GM19099 (cell line): ENCODE measurements around the gene PHKG2.

ENCODE experiments used
- POLR2A ChIP-seq: IDR thresholded peaks from 3 replicates; pipeline ENCODE4 v1.6.1; 2011; ENCODE audit warnings: low read depth; ENCODE audit not compliant: insufficient read length; ENCODE audit errors: extremely low read depth

PHKG2 gene

GRCh38 chr16:30760577-30761426 is 12.6 kb downstream of the PHKG2 start:
- no peak for TF ChIP-seq POLR2A

GRCh38 chr16:30761427-30761927 is 13.3 kb downstream of the PHKG2 start:
- peak; percentile 37 for TF ChIP-seq POLR2A

- peak; percentile 89 for TF ChIP-seq POLR2A
These were observed 14.0 kb downstream of the PHKG2 start, which contains the start of the genes CFAP119 and RNF40 for GRCh38 chr16:30761928-30762902. TSS of gene CFAP119 (minus strand) at chr16:30762062. CDS start at chr16:30761748, 314 bp downstream. TSS of gene RNF40 (plus strand) at chr16:30762322. CDS start at chr16:30762546, 224 bp downstream.

GRCh38 chr16:30762991-30763725 is 14.9 kb downstream of the PHKG2 start:
- TF ChIP-seq POLR2A, result no peak

- TF ChIP-seq POLR2A, result no peak
These were observed 15.9 kb downstream of the PHKG2 start for GRCh38 chr16:30764086-30764485.

- TF ChIP-seq POLR2A, result no peak
These were observed 16.7 kb downstream of the PHKG2 start for GRCh38 chr16:30764816-30765465.

GRCh38 chr16:30766206-30766932 is 18.1 kb downstream of the PHKG2 start:
- no peak for TF ChIP-seq POLR2A

GRCh38 chr16:30766933-30767284 is 18.7 kb downstream of the PHKG2 start:
- TF ChIP-seq POLR2A, result no peak

GRCh38 chr16:30767767-30768465 is 19.7 kb downstream of the PHKG2 start:
- no peak for TF ChIP-seq POLR2A

GRCh38 chr16:30768583-30769181 is 20.5 kb downstream of the PHKG2 start:
- TF ChIP-seq POLR2A, result no peak

- TF ChIP-seq POLR2A, result no peak
These were observed 21.3 kb downstream of the PHKG2 start for GRCh38 chr16:30769379-30770089.

- no peak for TF ChIP-seq POLR2A
These were observed 23.5 kb downstream of the PHKG2 start for GRCh38 chr16:30771726-30772125.
